OCI-LY7 (cell line): ENCODE results near the gene CA10. TPM values are rescaled to one million over a fixed set of nuclear protein-coding genes. Genes with fewer than 3 reads are reported as not detected.

Source experiments
- BruUV-seq: library from RNA; stranded (reverse); fragments of 400-500 nt; replicated peaks from 2 replicates; lab custom pipeline; 2021; lab: Mats Ljungman, UMichigan
- CTCF ChIA-PET: fragments of 300-600 bp; sonication (Branson Sonifier 250); formaldehyde crosslinking; loops from one replicate; lab custom pipeline; 2022; ENCODE audit warnings: antibody characterized with exemption; ENCODE audit not compliant: unreplicated experiment; lab: Charles Lee
- POLR2A ChIA-PET: fragments of 300-600 bp; sonication (Branson Sonifier 250); formaldehyde crosslinking; loops from one replicate; lab custom pipeline; 2022; ENCODE audit warnings: antibody characterized with exemption; lab: Charles Lee
- DNase-seq: peaks from one replicate; pipeline ENCODE4 v3.0.0-alpha.2; 2015; ENCODE audit warnings: low spot score
- H2AFZ ChIP-seq: fragments of 200-600 bp; sonication (generic), shearing (Covaris generic); 2 replicates; pipeline ENCODE4 v1.6.1; 2014; ENCODE audit warnings: mild to moderate bottlenecking, antibody characterized with exemption, low read length, moderate library complexity
- H3K27ac ChIP-seq: fragments of 200-600 bp; sonication (generic); 2 replicates; pipeline ENCODE4 v1.5.1; 2014; ENCODE audit warnings: mixed run types, low read depth, mild to moderate bottlenecking, moderate library complexity, low read length, inconsistent platforms; ENCODE audit not compliant: poor library complexity, severe bottlenecking
- H3K36me3 ChIP-seq: fragments of 200-600 bp; sonication (generic); 2 replicates; pipeline ENCODE4 v1.6.1; 2014; ENCODE audit warnings: mild to moderate bottlenecking, antibody characterized with exemption, low read length, moderate library complexity, mixed read lengths; ENCODE audit not compliant: insufficient read depth
- H3K4me1 ChIP-seq: fragments of 200-600 bp; sonication (generic); 2 replicates; pipeline ENCODE4 v1.5.1; 2014; ENCODE audit warnings: mild to moderate bottlenecking, low read length; ENCODE audit not compliant: insufficient read depth, poor library complexity, severe bottlenecking
- H3K4me2 ChIP-seq: fragments of 200-600 bp; sonication (generic); 2 replicates; pipeline ENCODE4 v1.6.1; 2014; ENCODE audit warnings: mild to moderate bottlenecking, low read length
- H3K4me3 ChIP-seq: fragments of 200-600 bp; sonication (generic); 2 replicates; pipeline ENCODE4 v1.5.1; 2014; ENCODE audit warnings: mild to moderate bottlenecking, low read depth, low read length; ENCODE audit not compliant: poor library complexity, severe bottlenecking
- H3K79me2 ChIP-seq: fragments of 200-600 bp; sonication (generic); 2 replicates; pipeline ENCODE4 v1.6.1; 2016; ENCODE audit warnings: low read depth, mild to moderate bottlenecking, low read length, moderate library complexity, mixed read lengths; ENCODE audit not compliant: insufficient read depth
- H3K9me2 ChIP-seq: fragments of 200-600 bp; sonication (generic); 2 replicates; pipeline ENCODE4 v1.6.1; 2016; ENCODE audit warnings: mild to moderate bottlenecking, low read length, mixed read lengths; ENCODE audit not compliant: insufficient read depth
- H3K9me3 ChIP-seq: fragments of 200-600 bp; sonication (generic); 2 replicates; pipeline ENCODE4 v1.6.1; 2014; ENCODE audit warnings: mild to moderate bottlenecking, mixed run types, low read length, mixed read lengths
- H4K20me1 ChIP-seq: fragments of 200-600 bp; sonication (generic); 2 replicates; pipeline ENCODE4 v1.6.1; 2014; ENCODE audit warnings: mild to moderate bottlenecking, antibody characterized with exemption, low read length, moderate library complexity, mixed read lengths; ENCODE audit not compliant: insufficient read depth
- CTCF ChIP-seq: fragments of 200-600 bp; sonication (generic); conservative IDR thresholded peaks from 2 replicates; pipeline ENCODE4 v1.5.1; 2014; ENCODE audit warnings: mild to moderate bottlenecking, antibody characterized with exemption, low read length, moderate library complexity, mixed read lengths
- EZH2phosphoT487 ChIP-seq: fragments of 200-600 bp; sonication (generic); IDR thresholded peaks from 2 replicates; pipeline ENCODE4 v1.6.1; 2018; ENCODE audit warnings: low read depth, borderline replicate concordance, mild to moderate bottlenecking, mixed run types, antibody characterized with exemption, low read length, moderate library complexity, mixed read lengths
- intact Hi-C: fragments of 100-400 bp; cut with micrococcal nuclease; formaldehyde crosslinking; loops from one replicate; pipeline ENCODE4 v1.10.0; 2022; ENCODE audit not compliant: unreplicated experiment
- total RNA-seq, 2 experiments: library from RNA; depleted of rRNA in 1 of 2; stranded (reverse); fragments of >200 nt in 1 of 2; shearing (Covaris generic) in 1 of 2; gene quantifications; 2 replicates each; pipeline ENCODE4 v1.2.3, GENCODE V29; 2014 to 2022

Gene CA10
- total RNA-seq, 2 experiments from 2014 or later: not detected

DNA sequence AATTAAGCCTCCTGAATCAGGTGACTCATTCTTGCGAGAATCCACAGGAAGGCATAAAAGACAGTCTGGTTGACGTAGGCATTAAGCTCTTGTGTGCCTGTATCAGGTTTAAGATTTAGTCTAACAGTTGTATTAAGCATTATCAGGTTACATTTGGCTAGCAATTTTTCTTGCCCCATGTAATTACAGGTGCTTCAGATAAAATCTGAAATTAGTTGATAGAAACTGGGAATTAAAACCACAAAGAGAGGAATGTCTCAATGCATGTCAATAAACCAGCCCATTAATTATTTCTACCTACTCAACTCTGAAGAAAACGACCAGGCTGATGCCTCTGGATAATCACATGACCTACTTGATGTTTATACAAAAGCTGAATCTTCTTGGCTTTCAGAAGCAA lies 217.2 kb downstream of the CA10 start:
- ChIA-PET POLR2A (no interaction called here), CTCF (no interaction called here)
- no TSS peak for BruUV-seq
- no peaks in the 10 kb centered on the region for H3K9me3 ChIP-seq
- no peak for TF ChIP-seq EZH2phosphoT487
- no peak for TF ChIP-seq CTCF
- no peaks in the 10 kb centered on the region for H3K36me3 ChIP-seq
- H3K27ac ChIP-seq: no peak overlapping the region
- no peaks in the 10 kb centered on the region for H4K20me1 ChIP-seq
- intact Hi-C loops: no loop called here
- H2AFZ ChIP-seq: no peak overlapping the region
- no peaks in the 10 kb centered on the region for H3K4me1 ChIP-seq
- no peaks in the 10 kb centered on the region for H3K9me2 ChIP-seq
- no peak overlapping the region for H3K4me3 ChIP-seq
- H3K79me2 ChIP-seq: no peaks in the 10 kb centered on the region
- no peak for DNase-seq
- no peak overlapping the region for H3K4me2 ChIP-seq

DNA sequence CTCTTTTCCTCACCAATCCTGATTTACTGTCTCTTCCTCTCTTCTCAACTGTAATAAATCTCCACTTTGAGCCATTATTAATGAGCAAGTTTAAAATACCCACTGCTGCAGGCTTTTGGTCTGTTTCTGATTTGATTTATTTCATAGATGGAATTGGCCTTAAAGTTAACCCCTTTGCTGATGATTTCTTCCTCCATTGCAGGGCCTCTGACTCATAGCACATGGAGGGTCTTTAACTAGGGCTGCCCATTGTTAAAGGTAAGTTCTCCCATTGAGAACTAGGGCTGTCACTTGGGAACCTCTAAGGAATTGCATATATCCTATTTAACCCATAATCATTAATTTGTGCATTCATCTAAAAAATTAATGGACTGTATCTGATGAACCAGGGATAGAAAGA lies 221.2 kb downstream of the CA10 start:
- Histone ChIP-seq H3K9me2 (no peaks in the 10 kb centered on the region), H4K20me1 (no peaks in the 10 kb centered on the region), H3K27ac (no peak overlapping the region), H2AFZ (no peak overlapping the region), H3K79me2 (no peaks in the 10 kb centered on the region), H3K4me2 (no peak overlapping the region), H3K4me3 (no peak overlapping the region), H3K36me3 (no peaks in the 10 kb centered on the region), H3K4me1 (no peaks in the 10 kb centered on the region), H3K9me3 (no peaks in the 10 kb centered on the region)
- BruUV-seq: no TSS peak
- POLR2A ChIA-PET: no interaction called here
- TF ChIP-seq EZH2phosphoT487 (no peak), CTCF (no peak)
- intact Hi-C loops: no loop called here
- CTCF ChIA-PET: no interaction called here
- DNase-seq: no peak

- TF ChIP-seq EZH2phosphoT487: no peak
- no peak for TF ChIP-seq CTCF
- CTCF ChIA-PET: no interaction called here
- Histone ChIP-seq H3K36me3 (no peaks in the 10 kb centered on the region), H2AFZ (no peak overlapping the region), H3K4me2 (no peak overlapping the region), H3K4me3 (no peak overlapping the region), H3K79me2 (no peaks in the 10 kb centered on the region), H3K9me2 (no peaks in the 10 kb centered on the region), H4K20me1 (no peaks in the 10 kb centered on the region), H3K27ac (no peak overlapping the region), H3K4me1 (no peaks in the 10 kb centered on the region), H3K9me3 (no peaks in the 10 kb centered on the region)
- POLR2A ChIA-PET: no interaction called here
- BruUV-seq: no TSS peak
- intact Hi-C loops: no loop called here
- DNase-seq: no peak
Measured at GRCh38 chr17:51935477-51935876, 223.0 kb downstream of the CA10 start.
